Activated CD4-positive, alpha-beta T cell treated with anti-CD3 and anti-CD28 coated beads for 1 hour (primary cell): Measurements from ENCODE around the gene PRRG3.
"Not testable (repeated sequence)": the region's sequence is repeated elsewhere in the genome, so short reads cannot be mapped to it uniquely, and the experiment has no call there.

Experiments
- DNase-seq: peaks from one replicate; pipeline ENCODE4 v3.0.0-alpha.2; 2020

PRRG3 gene

GRCh38 chrX:151694661-151695582 lies at the start of gene PRRG3:
Gene PRRG3 (plus strand): TSS chrX:151695458. CDS start chrX:151698815, 3,357 bp downstream.
- no peak for DNase-seq

- no peak for DNase-seq
These were observed 20.0 kb upstream of the PRRG3 start for GRCh38 chrX:151675121-151675746.

- no peak for DNase-seq
These were observed 19.1 kb upstream of the PRRG3 start for GRCh38 chrX:151676196-151676595.

- no peak for DNase-seq
These were observed 15.4 kb upstream of the PRRG3 start for GRCh38 chrX:151679798-151680402.

GRCh38 chrX:151680805-151681204 lies 14.5 kb upstream of the PRRG3 start:
- peak; percentile 14 for DNase-seq

- no peak for DNase-seq
These were observed 7.6 kb upstream of the PRRG3 start for GRCh38 chrX:151687635-151688034.

- DNase-seq: no peak
These were observed 6.6 kb upstream of the PRRG3 start for GRCh38 chrX:151688695-151689094.

GRCh38 chrX:151692825-151693224 lies 2.4 kb upstream of the PRRG3 start:
- DNase-seq: no peak

GRCh38 chrX:151694121-151694520 lies 1.1 kb upstream of the PRRG3 start:
- no peak for DNase-seq

GRCh38 chrX:151695583-151696340 lies 504 bp downstream of the PRRG3 start:
- DNase-seq: no peak

GRCh38 chrX:151697082-151697481 lies 1.8 kb downstream of the PRRG3 start:
- DNase-seq: not testable (repeated sequence)

- no peak for DNase-seq
These were observed 2.3 kb downstream of the PRRG3 start for GRCh38 chrX:151697522-151697921.

- DNase-seq: no peak
These were observed 3.2 kb downstream of the PRRG3 start for GRCh38 chrX:151698485-151698884.

GRCh38 chrX:151699746-151700145 lies 4.5 kb downstream of the PRRG3 start:
- no peak for DNase-seq

- no peak for DNase-seq
These were observed 5.3 kb downstream of the PRRG3 start for GRCh38 chrX:151700581-151700980.

- DNase-seq: no peak
These were observed 5.8 kb downstream of the PRRG3 start for GRCh38 chrX:151701071-151701470.

- DNase-seq: no peak
These were observed 6.3 kb downstream of the PRRG3 start for GRCh38 chrX:151701531-151701930.

- no peak for DNase-seq
These were observed 6.9 kb downstream of the PRRG3 start for GRCh38 chrX:151702026-151702714.

- DNase-seq: no peak
These were observed 7.6 kb downstream of the PRRG3 start for GRCh38 chrX:151702741-151703340.

- no peak for DNase-seq
These were observed 8.2 kb downstream of the PRRG3 start for GRCh38 chrX:151703487-151703886.

- no peak for DNase-seq
These were observed 8.9 kb downstream of the PRRG3 start for GRCh38 chrX:151704041-151704663.
